GM18861 (cell line): Measurements from ENCODE around the gene ZNF521.
"Not testable (repeated sequence)": the region's sequence is repeated elsewhere in the genome, so short reads cannot be mapped to it uniquely, and the experiment has no call there.

Source experiments
- ATAC-seq: cut with Tn5 transposase; IDR thresholded peaks from one replicate; pipeline ENCODE4 v1.9.1; 2021; ENCODE audit not compliant: unreplicated experiment

Gene ZNF521

DNA sequence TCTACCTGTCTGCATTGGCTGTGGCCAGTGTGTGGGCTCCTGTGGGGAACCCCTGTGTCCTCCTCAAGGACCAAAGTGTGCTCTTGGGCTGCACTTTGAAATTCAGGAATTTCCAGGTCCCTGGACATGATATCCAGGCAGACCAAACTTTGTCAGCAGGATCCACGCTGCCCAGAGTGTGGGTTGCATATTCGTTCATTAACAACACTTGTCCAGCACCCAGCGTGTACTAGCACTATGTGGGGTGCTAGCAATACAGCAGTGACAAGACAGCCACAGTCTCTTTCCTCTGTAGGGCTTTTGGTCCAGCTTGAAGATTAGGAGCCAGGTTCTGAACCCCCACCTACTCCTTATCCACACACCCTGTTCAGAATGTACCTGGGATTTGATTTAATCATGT lies 304.5 kb downstream of the ZNF521 start:
- ATAC-seq, result no peak

DNA sequence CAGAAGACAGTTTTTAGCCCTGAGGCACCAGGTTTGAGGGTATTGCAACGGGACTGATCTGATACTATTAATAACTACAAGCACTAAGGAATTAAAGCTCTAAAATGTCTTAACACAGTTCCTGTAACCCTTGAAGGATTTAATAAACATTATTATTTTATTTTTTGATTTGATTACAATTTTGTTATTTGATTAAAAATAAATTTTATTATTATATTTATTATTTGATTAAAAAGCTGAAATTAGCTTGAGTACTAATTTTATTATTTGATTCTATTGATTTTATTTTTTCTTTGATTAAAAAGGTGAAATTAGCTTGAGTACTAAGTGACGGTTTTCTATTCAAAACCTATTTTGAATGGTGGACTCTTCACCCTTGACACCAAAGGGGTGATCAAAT lies 307.3 kb downstream of the ZNF521 start:
- ATAC-seq, result no peak

GRCh38 chr18:25043104-25043503 lies 308.9 kb downstream of the ZNF521 start:
- ATAC-seq, result no peak

GRCh38 chr18:25042641-25043051 lies 309.3 kb downstream of the ZNF521 start:
- no peak for ATAC-seq

GRCh38 chr18:25039781-25040180 lies 312.2 kb downstream of the ZNF521 start:
- no peak for ATAC-seq

- ATAC-seq, result no peak
These were observed 313.7 kb downstream of the ZNF521 start for GRCh38 chr18:25038261-25038660.

- ATAC-seq, result no peak
These were observed 318.1 kb downstream of the ZNF521 start for GRCh38 chr18:25033747-25034471.

DNA sequence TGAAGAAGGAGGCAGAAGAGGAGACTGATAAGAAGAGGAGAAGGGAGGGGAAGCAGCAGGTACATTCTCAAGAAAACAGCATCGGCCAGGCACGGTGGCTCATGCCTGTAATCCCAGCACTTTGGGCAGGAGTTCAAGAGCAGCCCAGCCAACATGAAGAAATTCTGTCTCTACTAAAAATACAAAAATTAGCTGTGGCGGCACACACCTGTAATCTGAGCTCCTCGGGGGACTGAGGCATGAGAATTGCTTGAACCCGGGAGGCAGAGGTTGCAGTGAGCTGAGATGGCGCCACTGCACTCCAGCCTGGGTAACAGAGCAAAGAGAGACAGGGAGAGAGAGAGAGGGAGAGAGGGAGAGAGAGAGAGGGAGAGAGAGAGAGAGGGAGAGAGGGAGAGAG lies 318.8 kb downstream of the ZNF521 start:
- ATAC-seq, result not testable (repeated sequence)

DNA sequence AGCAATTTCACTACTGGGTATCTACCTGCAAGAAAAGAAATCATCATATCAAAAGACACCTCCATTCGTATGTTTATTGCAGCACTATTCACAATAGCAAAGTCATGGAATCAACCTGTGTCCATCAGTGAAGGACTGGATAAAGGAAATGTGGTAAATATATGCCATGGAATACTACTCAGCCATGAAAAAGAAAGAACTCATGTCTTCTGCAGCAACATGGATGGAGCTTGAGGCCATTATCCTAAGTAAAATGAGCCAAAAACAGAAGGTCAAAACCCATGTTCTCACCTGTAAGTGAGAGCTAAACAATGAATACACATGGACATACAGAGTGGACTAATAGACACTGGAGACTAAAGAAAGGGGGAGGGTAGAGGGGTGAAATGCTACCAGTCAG lies 322.2 kb downstream of the ZNF521 start:
- no peak for ATAC-seq

- ATAC-seq, result no peak
These were observed 332.0 kb downstream of the ZNF521 start for GRCh38 chr18:25019931-25020330.

GRCh38 chr18:25019086-25019860 lies 332.7 kb downstream of the ZNF521 start:
- no peak for ATAC-seq

- no peak for ATAC-seq
These were observed 335.3 kb downstream of the ZNF521 start for GRCh38 chr18:25016666-25017065.

DNA sequence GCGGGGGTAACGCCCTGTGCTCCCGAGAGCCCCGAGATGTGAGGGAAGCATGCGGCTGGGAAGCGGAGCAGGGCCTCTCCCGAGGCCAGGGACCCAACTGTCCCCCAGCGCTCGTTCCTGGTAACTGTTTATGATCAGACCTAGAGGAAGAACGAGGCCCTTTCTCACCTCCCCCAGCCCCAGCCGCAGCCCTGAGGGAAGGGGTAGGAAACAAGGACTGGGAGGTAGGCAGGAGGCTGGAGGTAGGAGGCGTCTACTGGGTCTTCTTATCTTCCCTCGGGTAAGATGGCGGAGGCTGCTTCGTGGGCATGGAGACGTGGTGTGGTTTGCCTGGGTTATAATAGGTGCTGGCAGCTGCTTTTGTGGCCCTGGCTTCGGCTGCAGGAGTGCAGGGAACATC lies 335.8 kb downstream of the ZNF521 start:
- no peak for ATAC-seq
